ENCODE results near the gene FGD6.

FGD6 gene

GRCh38 chr12:95131589-95132340 lies 85.5 kb downstream of the FGD6 start:
- no peak overlapping the region for H3K4me3 ChIP-seq (ENCODE audit: low read depth, low read length)
- no peak for DNase-seq (ENCODE audit: low read depth)
- no peak for TF ChIP-seq MAX (IDR thresholded peaks at IDR 0.05; ENCODE audit: low read depth, low read length)
- no peak for TF ChIP-seq CTCF (IDR thresholded peaks at IDR 0.05; ENCODE audit: low read depth, low read length)
- no peak for TF ChIP-seq POLR2A (IDR thresholded peaks at IDR 0.05; ENCODE audit: extremely low read depth, insufficient read length)
- no peak for TF ChIP-seq MYC (IDR thresholded peaks at IDR 0.05; ENCODE audit: low read depth, low read length)

GRCh38 chr12:95130096-95130495 lies 87.2 kb downstream of the FGD6 start:
- TF ChIP-seq MYC (IDR thresholded peaks at IDR 0.05; ENCODE audit: low read depth, low read length) (no peak), CTCF (IDR thresholded peaks at IDR 0.05; ENCODE audit: low read depth, low read length) (no peak), MAX (IDR thresholded peaks at IDR 0.05; ENCODE audit: low read depth, low read length) (no peak), POLR2A (IDR thresholded peaks at IDR 0.05; ENCODE audit: extremely low read depth, insufficient read length) (no peak)
- no peak for DNase-seq (ENCODE audit: low read depth)
- no peak overlapping the region for H3K4me3 ChIP-seq (ENCODE audit: low read depth, low read length)

- DNase-seq (ENCODE audit: low read depth): no peak
- H3K4me3 ChIP-seq (ENCODE audit: low read depth, low read length): no peak overlapping the region
- TF ChIP-seq POLR2A (IDR thresholded peaks at IDR 0.05; ENCODE audit: extremely low read depth, insufficient read length): no peak
- no peak for TF ChIP-seq MYC (IDR thresholded peaks at IDR 0.05; ENCODE audit: low read depth, low read length)
- no peak for TF ChIP-seq CTCF (IDR thresholded peaks at IDR 0.05; ENCODE audit: low read depth, low read length)
- no peak for TF ChIP-seq MAX (IDR thresholded peaks at IDR 0.05; ENCODE audit: low read depth, low read length)
These were observed 88.2 kb downstream of the FGD6 start for GRCh38 chr12:95129115-95129514.

GRCh38 chr12:95126736-95127135 lies 90.5 kb downstream of the FGD6 start:
- no peak for DNase-seq (ENCODE audit: low read depth)
- no peak overlapping the region for H3K4me3 ChIP-seq (ENCODE audit: low read depth, low read length)
- no peak for TF ChIP-seq CTCF (IDR thresholded peaks at IDR 0.05; ENCODE audit: low read depth, low read length)
- no peak for TF ChIP-seq MAX (IDR thresholded peaks at IDR 0.05; ENCODE audit: low read depth, low read length)
- no peak for TF ChIP-seq MYC (IDR thresholded peaks at IDR 0.05; ENCODE audit: low read depth, low read length)
- no peak for TF ChIP-seq POLR2A (IDR thresholded peaks at IDR 0.05; ENCODE audit: extremely low read depth, insufficient read length)

GRCh38 chr12:95126076-95126475 lies 91.2 kb downstream of the FGD6 start:
- H3K4me3 ChIP-seq (ENCODE audit: low read depth, low read length): no peak overlapping the region
- DNase-seq (ENCODE audit: low read depth): no peak
- TF ChIP-seq MYC (IDR thresholded peaks at IDR 0.05; ENCODE audit: low read depth, low read length) (no peak), MAX (IDR thresholded peaks at IDR 0.05; ENCODE audit: low read depth, low read length) (no peak)

- no peak overlapping the region for H3K4me3 ChIP-seq (ENCODE audit: low read depth, low read length)
- no peak for DNase-seq (ENCODE audit: low read depth)
These were observed 93.2 kb downstream of the FGD6 start for GRCh38 chr12:95124106-95124505.

More at GRCh38 chr12:95124106-95124505, 93.2 kb downstream of the FGD6 start:
- TF ChIP-seq MYC (IDR thresholded peaks at IDR 0.05; ENCODE audit: low read depth, low read length) (no peak), MAX (IDR thresholded peaks at IDR 0.05; ENCODE audit: low read depth, low read length) (no peak), POLR2A (IDR thresholded peaks at IDR 0.05; ENCODE audit: extremely low read depth, insufficient read length) (no peak), CTCF (IDR thresholded peaks at IDR 0.05; ENCODE audit: low read depth, low read length) (no peak)
